ENCODE results near the gene CHST13. TPM values are rescaled to one million over a fixed set of nuclear protein-coding genes. Genes with fewer than 3 reads are reported as not detected.

Gene CHST13
- total RNA-seq, 1 experiment from 2014 or later = 1.6 TPM

Other genes with a start within 250 kb of the CHST13 start
- gene KLF15, start 166.7 kb upstream of the CHST13 start, total RNA-seq (2014; rRNA removed; shearing (Covaris generic); ENCODE audit: low replicate concordance) = not detected in 2 replicates
- not detected in 2 replicates for gene CFAP100, start 129.2 kb upstream of the CHST13 start, total RNA-seq (2014; rRNA removed; shearing (Covaris generic); ENCODE audit: low replicate concordance)
- 8.6 and 9.6 TPM in 2 replicates for gene ZXDC, start 48.3 kb upstream of the CHST13 start, total RNA-seq (2014; rRNA removed; shearing (Covaris generic); ENCODE audit: low replicate concordance)
- gene UROC1, start 6.4 kb upstream of the CHST13 start, total RNA-seq (2014; rRNA removed; shearing (Covaris generic); ENCODE audit: low replicate concordance) = not detected in 2 replicates
- not detected in 2 replicates for gene C3orf22, start 34.8 kb downstream of the CHST13 start, total RNA-seq (2014; rRNA removed; shearing (Covaris generic); ENCODE audit: low replicate concordance)
- 4.4 and 12.3 TPM in 2 replicates for gene TXNRD3, start 131.0 kb downstream of the CHST13 start, total RNA-seq (2014; rRNA removed; shearing (Covaris generic); ENCODE audit: low replicate concordance)
- gene CHCHD6, start 180.1 kb downstream of the CHST13 start, total RNA-seq (2014; rRNA removed; shearing (Covaris generic); ENCODE audit: low replicate concordance) = 59.0 and 65.9 TPM in 2 replicates